ENCODE data around the gene GPRC5D. TPM values are rescaled to one million over a fixed set of nuclear protein-coding genes. Genes with fewer than 3 reads are reported as not detected.

The GPRC5D gene
- total RNA-seq, 1 experiment from 2014 or later, result 0.33 TPM

- TF ChIP-seq ZNF512 (CRISPR knock-in tag; IDR thresholded peaks at IDR 0.05; ENCODE audit: borderline replicate concordance) (no peak), NFE2L1 (CRISPR knock-in tag; IDR thresholded peaks at IDR 0.05) (no peak)
Measured at GRCh38 chr12:12908252-12908651, 43.7 kb downstream of the GPRC5D start (continued).

GRCh38 chr12:12907552-12907951 is 44.4 kb downstream of the GPRC5D start:
- ChIA-PET CTCF (interaction anchor here (1.2 kb wide), 1 partner anchor 71 kb away, joined by 4 read pairs; no protein-coding TSS in a partner anchor), POLR2A (no interaction called here)
- no peak overlapping the region for H3K27ac Mint-ChIP-seq
- no peaks in the 10 kb centered on the region for H3K27me3 Mint-ChIP-seq (ENCODE audit: low read depth)
- H3K4me3 Mint-ChIP-seq, result no peak overlapping the region
- ATAC-seq (no peak), DNase-seq (ENCODE audit: low spot score) (no peak)
- no peaks in the 10 kb centered on the region for H3K36me3 Mint-ChIP-seq
- H3K9me3 Mint-ChIP-seq, result no peaks in the 10 kb centered on the region
- TF ChIP-seq ZNF121 (CRISPR knock-in tag; IDR thresholded peaks at IDR 0.05) (peak; percentile 44; the same call in 1 of the 2 replicates), E2F4 (CRISPR knock-in tag; IDR thresholded peaks at IDR 0.05; ENCODE audit: borderline replicate concordance, low read depth) (no peak)
- H3K4me1 Mint-ChIP-seq, result no peaks in the 10 kb centered on the region

- no peaks in the 10 kb centered on the region; the same call in 1 of the 2 replicates for H3K27me3 Mint-ChIP-seq (ENCODE audit: low read depth)
- CTCF ChIA-PET, result no interaction called here
Measured at GRCh38 chr12:12903642-12904609, 48.0 kb downstream of the GPRC5D start.

DNA sequence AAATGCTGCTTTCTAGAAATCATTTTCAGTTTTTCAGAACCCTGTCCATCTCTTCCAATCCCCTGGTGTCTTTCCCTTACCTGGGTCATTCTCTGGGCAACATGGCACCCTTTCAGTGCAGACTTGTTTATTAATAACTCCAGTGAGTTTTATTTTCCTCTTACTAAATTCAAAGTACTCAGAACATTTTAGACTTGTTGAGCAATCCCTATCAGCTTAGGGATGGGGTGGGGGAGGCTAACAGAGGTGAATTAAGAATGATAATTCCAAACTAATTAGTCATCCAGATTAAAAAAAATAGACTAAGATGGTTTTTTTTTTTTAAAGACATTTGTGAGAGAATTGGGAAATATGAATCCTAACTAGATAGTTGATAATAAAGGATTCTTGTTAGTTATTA is 49.9 kb downstream of the GPRC5D start:
- peak overlapping the region; percentile 6; the same call in 1 of the 2 replicates for H3K27ac Mint-ChIP-seq
- no peaks in the 10 kb centered on the region for H3K4me1 Mint-ChIP-seq
- ChIA-PET CTCF (interaction anchor here (0.6 kb wide), 1 partner anchor 165 kb away, joined by 3 read pairs; no protein-coding TSS in a partner anchor), POLR2A (no interaction called here)
- no peak for DNase-seq (ENCODE audit: low spot score)
- H3K36me3 Mint-ChIP-seq, result no peaks in the 10 kb centered on the region
- H3K4me3 Mint-ChIP-seq, result no peak overlapping the region
- no peaks in the 10 kb centered on the region for H3K9me3 Mint-ChIP-seq
- no peaks in the 10 kb centered on the region; the same call in 1 of the 2 replicates for H3K27me3 Mint-ChIP-seq (ENCODE audit: low read depth)
- no peak for ATAC-seq
- TF ChIP-seq GABPB1 (CRISPR knock-in tag; IDR thresholded peaks at IDR 0.05) (no peak), NFATC4 (CRISPR knock-in tag; IDR thresholded peaks at IDR 0.05) (no peak), ATF1 (CRISPR knock-in tag; IDR thresholded peaks at IDR 0.05) (no peak), ZNF396 (CRISPR knock-in tag; IDR thresholded peaks at IDR 0.05; ENCODE audit: borderline replicate concordance) (no peak), ZNF281 (CRISPR knock-in tag; IDR thresholded peaks at IDR 0.05) (no peak), PRDM15 (CRISPR knock-in tag; IDR thresholded peaks at IDR 0.05) (no peak), USF1 (CRISPR knock-in tag; IDR thresholded peaks at IDR 0.05) (no peak)
- TF ChIP-seq, protein P1, sequence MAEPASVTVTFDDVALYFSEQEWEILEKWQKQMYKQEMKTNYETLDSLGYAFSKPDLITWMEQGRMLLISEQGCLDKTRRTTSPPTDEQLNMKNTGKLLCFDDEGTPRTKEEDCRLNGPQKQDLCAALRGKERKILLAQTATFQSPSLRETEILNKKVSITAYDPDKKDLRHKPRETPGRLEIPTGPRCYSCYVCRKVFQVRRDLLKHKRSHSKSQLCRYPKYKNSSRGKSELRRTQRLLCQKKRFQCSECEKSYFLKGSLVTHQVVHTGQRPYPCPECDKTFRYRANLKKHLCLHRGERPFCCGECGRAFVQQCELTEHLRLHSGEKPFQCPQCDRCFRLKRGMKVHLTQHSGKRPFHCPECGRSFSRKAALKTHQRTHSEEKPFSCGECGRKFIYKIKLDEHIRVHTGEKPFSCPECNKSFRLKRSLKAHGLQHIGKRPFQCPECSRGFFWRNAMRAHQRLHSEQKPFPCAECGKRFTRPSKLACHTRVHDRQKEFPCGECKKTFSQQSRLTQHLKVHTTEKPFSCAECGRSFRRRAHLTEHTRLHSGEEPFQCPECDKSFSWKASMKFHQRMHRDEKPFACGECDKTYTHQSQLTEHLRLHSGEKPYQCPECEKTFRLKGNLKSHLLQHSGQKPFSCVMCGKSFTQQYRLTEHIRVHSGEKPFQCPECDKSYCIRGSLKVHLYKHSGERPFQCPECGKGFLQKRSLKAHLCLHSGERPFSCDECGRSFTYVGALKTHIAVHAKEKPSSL (CRISPR knock-in tag; conservative IDR thresholded peaks at IDR 0.05), result no peak
- TF ChIP-seq, protein P2, sequence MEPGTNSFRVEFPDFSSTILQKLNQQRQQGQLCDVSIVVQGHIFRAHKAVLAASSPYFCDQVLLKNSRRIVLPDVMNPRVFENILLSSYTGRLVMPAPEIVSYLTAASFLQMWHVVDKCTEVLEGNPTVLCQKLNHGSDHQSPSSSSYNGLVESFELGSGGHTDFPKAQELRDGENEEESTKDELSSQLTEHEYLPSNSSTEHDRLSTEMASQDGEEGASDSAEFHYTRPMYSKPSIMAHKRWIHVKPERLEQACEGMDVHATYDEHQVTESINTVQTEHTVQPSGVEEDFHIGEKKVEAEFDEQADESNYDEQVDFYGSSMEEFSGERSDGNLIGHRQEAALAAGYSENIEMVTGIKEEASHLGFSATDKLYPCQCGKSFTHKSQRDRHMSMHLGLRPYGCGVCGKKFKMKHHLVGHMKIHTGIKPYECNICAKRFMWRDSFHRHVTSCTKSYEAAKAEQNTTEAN (CRISPR knock-in tag; IDR thresholded peaks at IDR 0.05), result no peak

More at GRCh38 chr12:12903642-12904609, 48.0 kb downstream of the GPRC5D start:
- no peak overlapping the region for H3K4me3 Mint-ChIP-seq
- no peak for ATAC-seq
- POLR2A ChIA-PET, result no interaction called here
- no peak overlapping the region for H3K27ac Mint-ChIP-seq
- no peaks in the 10 kb centered on the region for H3K4me1 Mint-ChIP-seq
- H3K36me3 Mint-ChIP-seq, result no peaks in the 10 kb centered on the region
- H3K9me3 Mint-ChIP-seq, result no peaks in the 10 kb centered on the region
- no peak for DNase-seq (ENCODE audit: low spot score)
- TF ChIP-seq TCF7 (CRISPR knock-in tag; IDR thresholded peaks at IDR 0.05; ENCODE audit: low read depth) (no peak), NFYB (CRISPR knock-in tag; conservative IDR thresholded peaks at IDR 0.05; ENCODE audit: low read depth) (no peak)

Measured in WTC11 (cell line).